KMS-11 (cell line): Measurements from ENCODE around the gene HMGCS2.
A peak's percentile ranks its signal among the peaks of the same experiment; 100 is the strongest.
"Not testable (repeated sequence)": the region's sequence is repeated elsewhere in the genome, so short reads cannot be mapped to it uniquely, and the experiment has no call there.

Experiments used
- H2AFZ ChIP-seq: fragments of 200-600 bp; sonication (generic); 2 replicates; pipeline ENCODE4 v1.6.1; 2016; ENCODE audit warnings: antibody characterized with exemption, mixed run types, low read depth
- H3K27ac ChIP-seq: fragments of 200-600 bp; sonication (generic); 2 replicates; pipeline ENCODE4 v1.6.1; 2016; ENCODE audit warnings: mild to moderate bottlenecking, mixed run types
- H3K27me3 ChIP-seq: fragments of 200-600 bp; sonication (generic); 2 replicates; pipeline ENCODE4 v1.6.1; 2017; ENCODE audit warnings: mild to moderate bottlenecking, low read depth, mixed run types, moderate library complexity; ENCODE audit not compliant: insufficient read depth
- H3K36me3 ChIP-seq: fragments of 200-600 bp; sonication (generic); 2 replicates; pipeline ENCODE4 v1.6.1; 2017; ENCODE audit warnings: mild to moderate bottlenecking, mixed run types; ENCODE audit not compliant: insufficient read depth
- H3K4me1 ChIP-seq: fragments of 200-600 bp; sonication (generic); 2 replicates; pipeline ENCODE4 v1.6.1; 2016; ENCODE audit warnings: mild to moderate bottlenecking, low read depth, mixed run types; ENCODE audit not compliant: poor library complexity, severe bottlenecking
- H3K4me2 ChIP-seq: fragments of 200-600 bp; sonication (generic); 2 replicates; pipeline ENCODE4 v1.7.0; 2016; ENCODE audit warnings: mild to moderate bottlenecking, mixed run types
- H3K4me3 ChIP-seq: fragments of 200-600 bp; sonication (generic); IDR thresholded peaks from 2 replicates; pipeline ENCODE4 v1.6.1; 2017; ENCODE audit warnings: low read depth, low read length, mixed read lengths; ENCODE audit not compliant: insufficient read depth
- H3K79me2 ChIP-seq: fragments of 200-600 bp; sonication (generic); 2 replicates; pipeline ENCODE4 v1.6.1; 2016; ENCODE audit warnings: low read depth, mixed run types; ENCODE audit not compliant: insufficient read depth
- H3K9ac ChIP-seq: fragments of 200-600 bp; sonication (generic); 2 replicates; pipeline ENCODE4 v1.6.1; 2016; ENCODE audit warnings: mild to moderate bottlenecking, mixed run types
- H4K20me1 ChIP-seq: fragments of 200-600 bp; sonication (generic); 2 replicates; pipeline ENCODE4 v1.6.1; 2016; ENCODE audit warnings: mild to moderate bottlenecking, mixed run types; ENCODE audit not compliant: insufficient read depth
- CTCF ChIP-seq: fragments of 200-600 bp; sonication (generic); conservative IDR thresholded peaks from 2 replicates; pipeline ENCODE4 v1.6.1; 2017; ENCODE audit warnings: low read depth, mild to moderate bottlenecking, antibody characterized with exemption, low read length, moderate library complexity, mixed read lengths

The HMGCS2 gene

DNA sequence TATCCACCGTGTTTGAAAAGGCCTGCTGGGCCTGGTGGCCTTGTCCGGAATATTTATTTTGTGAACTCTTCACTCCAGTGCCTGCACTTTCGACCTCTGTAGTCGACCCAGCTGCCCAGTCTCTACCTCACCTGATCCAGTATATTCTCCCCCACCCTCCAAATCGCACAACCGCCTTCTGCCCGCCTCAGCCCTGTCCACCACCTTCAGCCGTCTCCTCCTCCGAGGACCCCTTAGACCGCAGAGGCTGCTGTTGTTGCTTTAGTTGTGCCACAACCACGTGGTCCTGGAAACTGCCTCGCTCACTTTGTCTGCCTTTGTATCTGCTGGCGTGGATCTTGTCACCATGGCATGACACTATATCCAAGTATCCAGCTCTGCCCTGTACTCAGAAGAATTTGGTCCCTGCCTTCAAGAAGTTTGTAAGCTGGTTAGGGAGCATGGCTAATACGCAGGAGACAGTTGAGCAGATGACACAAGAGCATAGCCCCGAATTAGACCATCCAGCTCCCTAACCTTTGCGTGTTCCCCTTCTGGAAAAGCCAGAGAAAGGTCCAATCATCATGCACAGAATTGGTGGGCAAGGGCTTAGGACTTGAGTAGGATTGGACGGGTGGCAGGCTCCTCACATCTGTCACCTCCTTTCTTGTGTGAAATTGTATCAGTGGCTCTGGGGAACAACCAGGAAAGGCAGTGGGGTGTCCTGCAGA is 55.5 kb downstream of the HMGCS2 start:
- H2AFZ ChIP-seq = peak overlapping the region; percentile 20
- no peaks in the 10 kb centered on the region for H3K27me3 ChIP-seq
- H3K4me1 ChIP-seq = peaks cover 18% of the 10 kb centered on the region
- peak overlapping the region; percentile 95 for H3K4me2 ChIP-seq
- H3K9ac ChIP-seq = peak overlapping the region; percentile 54; the same call in 1 of the 2 replicates
- H3K79me2 ChIP-seq = peaks cover 26% of the 10 kb centered on the region; the same call in 1 of the 2 replicates
- H3K4me3 ChIP-seq = no peak overlapping the region
- H3K27ac ChIP-seq = no peak overlapping the region
- H3K36me3 ChIP-seq = no peaks in the 10 kb centered on the region
- TF ChIP-seq CTCF = no peak
- no peaks in the 10 kb centered on the region for H4K20me1 ChIP-seq

GRCh38 chr1:119712342-119713038 is 56.2 kb downstream of the HMGCS2 start:
- Histone ChIP-seq H2AFZ (peak overlapping the region; percentile 63; the same call in 1 of the 2 replicates), H3K4me1 (peaks cover 18% of the 10 kb centered on the region), H4K20me1 (no peaks in the 10 kb centered on the region), H3K27me3 (no peaks in the 10 kb centered on the region), H3K4me3 (peak overlapping the region; percentile 41), H3K36me3 (no peaks in the 10 kb centered on the region), H3K9ac (peak overlapping the region; percentile 54; the same call in 1 of the 2 replicates), H3K27ac (no peak overlapping the region), H3K4me2 (peak overlapping the region; percentile 95), H3K79me2 (peaks cover 19% of the 10 kb centered on the region; the same call in 1 of the 2 replicates)
- no peak for TF ChIP-seq CTCF

DNA sequence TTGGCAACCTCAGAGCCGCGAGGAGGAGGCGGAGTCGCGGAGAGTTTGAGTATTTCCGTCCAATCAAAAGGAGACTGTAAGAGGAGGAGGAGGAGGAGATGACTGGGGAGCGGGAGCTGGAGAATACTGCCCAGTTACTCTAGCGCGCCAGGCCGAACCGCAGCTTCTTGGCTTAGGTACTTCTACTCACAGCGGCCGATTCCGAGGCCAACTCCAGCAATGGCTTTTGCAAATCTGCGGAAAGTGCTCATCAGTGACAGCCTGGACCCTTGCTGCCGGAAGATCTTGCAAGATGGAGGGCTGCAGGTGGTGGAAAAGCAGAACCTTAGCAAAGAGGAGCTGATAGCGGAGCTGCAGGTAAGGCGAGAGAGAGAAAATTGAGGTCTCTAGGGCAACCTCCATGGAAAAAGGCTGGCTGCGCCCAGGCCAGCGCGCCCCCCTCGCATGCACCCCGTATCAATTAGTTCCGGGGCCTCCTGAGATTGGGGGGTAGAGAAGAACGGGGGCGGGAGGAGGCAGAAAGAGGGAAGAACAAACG is 56.8 kb downstream of the HMGCS2 start, which contains the start of gene PHGDH:
Gene PHGDH, plus strand, starts transcription at position 131 of the 538 bp plus-strand sequence. Its CDS starts 89 bp downstream, at position 220.
- no peaks in the 10 kb centered on the region for H4K20me1 ChIP-seq
- no peak for TF ChIP-seq CTCF
- H2AFZ ChIP-seq = peak within 1 kb of the TSS; percentile 63; the same call in 1 of the 2 replicates
- peaks cover 15% of the 10 kb centered on the region; the same call in 1 of the 2 replicates for H3K79me2 ChIP-seq
- H3K4me1 ChIP-seq = peaks cover 18% of the 10 kb centered on the region
- no peaks in the 10 kb centered on the region for H3K27me3 ChIP-seq
- peak within 1 kb of the TSS; percentile 41 for H3K4me3 ChIP-seq
- H3K27ac ChIP-seq = no peak within 1 kb of the TSS
- H3K36me3 ChIP-seq = no peaks in the 10 kb centered on the region
- peak within 1 kb of the TSS; percentile 54; the same call in 1 of the 2 replicates for H3K9ac ChIP-seq
- H3K4me2 ChIP-seq = peak within 1 kb of the TSS; percentile 95

DNA sequence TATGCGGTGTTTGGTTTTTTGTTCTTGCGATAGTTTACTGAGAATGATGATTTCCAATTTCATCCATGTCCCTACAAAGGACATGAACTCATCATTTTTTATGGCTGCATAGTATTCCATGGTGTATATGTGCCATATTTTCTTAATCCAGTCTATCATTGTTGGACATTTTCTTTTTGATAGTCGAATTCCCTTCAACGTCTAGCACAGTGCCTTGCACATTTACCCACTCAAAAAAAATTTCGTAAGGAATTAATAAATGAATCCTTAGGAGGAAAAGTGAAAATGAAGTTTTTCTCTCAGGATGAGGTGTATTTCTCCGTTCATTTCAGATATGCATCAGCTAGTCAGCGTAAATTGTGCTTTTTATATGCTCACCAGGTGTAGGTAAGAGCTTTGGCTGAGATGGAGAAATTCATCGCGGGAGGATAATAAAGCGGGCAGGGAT is 57.3 kb downstream of the HMGCS2 start:
- Histone ChIP-seq H3K4me2 (peak overlapping the region; percentile 31; the same call in 1 of the 2 replicates), H2AFZ (peak overlapping the region; percentile 63; the same call in 1 of the 2 replicates), H3K79me2 (peaks cover 15% of the 10 kb centered on the region; the same call in 1 of the 2 replicates), H3K9ac (peak overlapping the region; percentile 41; the same call in 1 of the 2 replicates), H3K4me1 (peaks cover 18% of the 10 kb centered on the region)
- not testable (repeated sequence) for H3K4me3 ChIP-seq, H4K20me1 ChIP-seq, H3K27ac ChIP-seq, H3K36me3 ChIP-seq, H3K27me3 ChIP-seq

DNA sequence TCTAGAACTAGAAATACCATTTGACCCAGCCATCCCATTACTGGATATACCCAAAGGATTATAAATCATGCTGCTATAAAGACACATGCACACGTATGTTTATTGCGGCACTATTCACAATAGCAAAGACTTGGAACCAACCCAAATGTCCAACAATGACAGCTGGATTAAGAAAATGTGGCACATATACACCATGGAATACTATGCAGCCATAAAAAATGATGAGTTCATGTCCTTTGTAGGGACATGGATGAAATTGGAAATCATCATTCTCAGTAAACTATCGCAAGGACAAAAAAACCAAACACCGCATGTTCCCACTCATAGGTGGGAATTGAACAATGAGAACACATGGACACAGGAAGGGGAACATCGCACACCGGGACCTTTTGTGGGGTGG is 62.1 kb downstream of the HMGCS2 start:
- not testable (repeated sequence) for H3K27me3 ChIP-seq, H3K4me1 ChIP-seq, H2AFZ ChIP-seq, H3K36me3 ChIP-seq, H3K79me2 ChIP-seq, H3K4me3 ChIP-seq, H3K9ac ChIP-seq, H3K27ac ChIP-seq, H4K20me1 ChIP-seq, H3K4me2 ChIP-seq
